ENCODE results near the gene PSMD13. TPM values are rescaled to one million over a fixed set of nuclear protein-coding genes. Genes with fewer than 3 reads are reported as not detected.

The PSMD13 gene
- polyA plus RNA-seq, 1 donor (not counting 4 experiments of a cell fraction or from before 2014, with no cell fraction given) = 184 TPM

DNA sequence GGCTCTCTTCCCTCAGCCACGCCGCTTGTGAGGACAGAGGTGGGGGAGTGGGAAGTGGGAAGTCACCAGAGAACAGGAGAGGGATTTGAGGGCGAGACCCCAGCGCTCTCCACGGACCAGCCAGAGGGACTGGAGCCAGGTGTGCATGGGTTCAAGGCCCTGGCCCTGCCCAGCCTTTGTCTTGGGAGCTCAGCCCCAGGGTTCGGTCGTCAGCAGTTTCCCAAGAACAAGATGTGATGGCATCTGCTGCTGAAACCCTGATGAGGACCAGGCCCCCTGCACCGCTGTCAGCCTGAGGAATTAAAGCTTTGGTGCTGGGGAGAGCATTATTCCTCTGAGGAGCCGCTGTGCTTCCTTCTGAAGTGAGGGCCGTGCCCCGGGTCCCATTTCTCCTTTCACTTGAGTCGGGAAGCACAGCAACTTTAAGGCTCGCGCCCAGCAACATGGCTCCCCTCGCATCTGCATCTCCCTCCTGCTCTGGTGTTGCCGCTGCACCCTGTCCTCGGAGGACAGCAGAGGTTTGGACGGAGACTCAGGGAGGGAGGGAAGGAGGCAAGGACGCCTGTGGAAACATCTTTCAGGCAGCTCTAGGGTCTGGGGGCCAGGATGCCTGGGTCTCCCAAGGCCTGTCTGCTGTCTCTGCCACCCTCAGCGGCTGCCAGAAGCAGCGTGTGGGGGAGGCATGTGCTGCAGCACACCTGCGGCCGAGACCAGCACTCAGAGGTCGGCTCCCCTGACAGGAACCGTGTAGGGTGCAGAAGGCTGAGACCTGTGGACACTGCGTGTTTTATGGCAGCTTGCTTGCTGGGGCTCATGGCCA lies 58.8 kb downstream of the PSMD13 start:
- Histone ChIP-seq H3K9me3 (ENCODE audit: control insufficient read depth, low read depth, low read length) (no peaks in the 10 kb centered on the region), H3K27me3 (ENCODE audit: control insufficient read depth, extremely low read depth, insufficient read depth, low read length) (peaks cover 20% of the 10 kb centered on the region), H3K27ac (ENCODE audit: control insufficient read depth, insufficient read depth, low read length) (no peak overlapping the region), H2AFZ (ENCODE audit: control insufficient read depth, low read length) (no peak overlapping the region), H3K4me1 (ENCODE audit: control insufficient read depth, extremely low read depth, insufficient read depth, low read length) (no peaks in the 10 kb centered on the region), H3K4me3 (ENCODE audit: control insufficient read depth in 2 of 3, extremely low read depth in 1 of 3, insufficient read depth in 2 of 3, low read depth in 1 of 3, low read length in 3 of 3) (no peak overlapping the region), H3K9ac (ENCODE audit: control insufficient read depth, extremely low read depth, insufficient read depth, low read length) (no peak overlapping the region), H3K79me2 (ENCODE audit: control insufficient read depth, insufficient read depth, low read length) (no peaks in the 10 kb centered on the region), H3K36me3 (ENCODE audit: control insufficient read depth in 2 of 2, extremely low read depth in 1 of 2, insufficient read depth in 2 of 2, low read length in 2 of 2) (no peaks in the 10 kb centered on the region), H3K4me2 (ENCODE audit: control insufficient read depth, extremely low read depth, insufficient read depth, low read depth, low read length) (no peak overlapping the region), H4K20me1 (ENCODE audit: control insufficient read depth, extremely low read depth, insufficient read depth, low read length) (no peaks in the 10 kb centered on the region), H3K9me1 (ENCODE audit: control insufficient read depth, extremely low read depth, insufficient read depth, low read length) (no peaks in the 10 kb centered on the region)
- TF ChIP-seq, protein P1, sequence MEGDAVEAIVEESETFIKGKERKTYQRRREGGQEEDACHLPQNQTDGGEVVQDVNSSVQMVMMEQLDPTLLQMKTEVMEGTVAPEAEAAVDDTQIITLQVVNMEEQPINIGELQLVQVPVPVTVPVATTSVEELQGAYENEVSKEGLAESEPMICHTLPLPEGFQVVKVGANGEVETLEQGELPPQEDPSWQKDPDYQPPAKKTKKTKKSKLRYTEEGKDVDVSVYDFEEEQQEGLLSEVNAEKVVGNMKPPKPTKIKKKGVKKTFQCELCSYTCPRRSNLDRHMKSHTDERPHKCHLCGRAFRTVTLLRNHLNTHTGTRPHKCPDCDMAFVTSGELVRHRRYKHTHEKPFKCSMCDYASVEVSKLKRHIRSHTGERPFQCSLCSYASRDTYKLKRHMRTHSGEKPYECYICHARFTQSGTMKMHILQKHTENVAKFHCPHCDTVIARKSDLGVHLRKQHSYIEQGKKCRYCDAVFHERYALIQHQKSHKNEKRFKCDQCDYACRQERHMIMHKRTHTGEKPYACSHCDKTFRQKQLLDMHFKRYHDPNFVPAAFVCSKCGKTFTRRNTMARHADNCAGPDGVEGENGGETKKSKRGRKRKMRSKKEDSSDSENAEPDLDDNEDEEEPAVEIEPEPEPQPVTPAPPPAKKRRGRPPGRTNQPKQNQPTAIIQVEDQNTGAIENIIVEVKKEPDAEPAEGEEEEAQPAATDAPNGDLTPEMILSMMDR (optimal IDR thresholded peaks at IDR 0.05 in 1 of 3, IDR thresholded peaks at IDR 0.05 in 1 of 3, conservative IDR thresholded peaks at IDR 0.05 in 1 of 3; ENCODE audit: extremely low read depth in 1 of 3, insufficient read depth in 2 of 3, low read length in 3 of 3) = no peak
- no peak for TF ChIP-seq EZH2 (IDR thresholded peaks at IDR 0.05; ENCODE audit: low read length)
- FAIRE-seq (no peak), DNase-seq (ENCODE audit: low read depth, low spot score) (no peak)
- dilution Hi-C loops (cut with MboI; ENCODE audit: extremely low pct_ligation_motif_present, low sequenced_read_pairs) = no loop called here

DNA sequence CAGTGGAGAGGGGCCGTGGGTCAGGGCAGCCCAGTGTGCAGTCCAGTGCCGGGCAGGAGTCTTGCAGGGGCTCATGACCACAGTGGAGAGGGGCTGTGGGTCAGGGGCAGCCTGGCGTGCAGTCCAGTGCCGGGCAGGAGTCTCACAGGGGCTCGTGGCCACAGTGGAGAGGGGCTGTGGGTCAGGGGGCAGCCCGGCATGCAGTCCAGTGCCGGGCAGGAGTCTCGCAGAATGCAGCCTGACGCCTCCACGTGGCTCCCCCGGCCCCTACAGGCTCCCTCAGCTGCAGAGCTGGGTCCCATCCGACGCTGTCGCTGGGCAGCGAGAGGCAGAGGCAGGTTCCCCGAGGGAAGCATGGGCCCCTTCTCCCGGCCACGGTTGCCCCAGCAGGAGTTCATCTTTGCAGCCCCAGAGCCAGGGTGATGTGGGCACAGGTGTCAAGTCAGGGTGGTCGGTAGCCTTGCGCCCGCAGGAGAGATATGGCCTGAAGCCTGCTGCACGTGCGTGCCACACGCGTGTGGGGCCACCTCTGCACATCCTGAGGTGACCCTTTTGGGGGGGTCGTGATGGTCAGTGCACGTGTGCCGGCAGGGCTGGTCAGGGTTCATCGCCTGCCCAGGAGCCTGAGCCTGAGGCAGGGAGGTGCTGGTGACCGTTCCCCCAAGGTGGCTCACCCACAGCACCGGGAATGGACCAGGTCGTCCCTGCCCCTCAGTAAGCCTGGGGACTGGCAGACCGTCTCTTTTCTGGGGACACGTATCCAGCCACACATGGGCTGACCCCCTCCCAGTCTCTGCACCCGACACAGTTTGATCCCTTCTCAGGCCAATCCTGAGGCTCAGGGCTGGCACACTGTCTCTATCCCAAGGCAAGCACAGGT lies 59.6 kb downstream of the PSMD13 start:
- Histone ChIP-seq H3K9me1 (ENCODE audit: control insufficient read depth, extremely low read depth, insufficient read depth, low read length) (no peaks in the 10 kb centered on the region), H4K20me1 (ENCODE audit: control insufficient read depth, extremely low read depth, insufficient read depth, low read length) (no peaks in the 10 kb centered on the region), H3K9me3 (ENCODE audit: control insufficient read depth, low read depth, low read length) (no peaks in the 10 kb centered on the region), H3K4me1 (ENCODE audit: control insufficient read depth, extremely low read depth, insufficient read depth, low read length) (no peaks in the 10 kb centered on the region), H3K36me3 (ENCODE audit: control insufficient read depth in 2 of 2, extremely low read depth in 1 of 2, insufficient read depth in 2 of 2, low read length in 2 of 2) (no peaks in the 10 kb centered on the region), H3K4me3 (ENCODE audit: control insufficient read depth in 2 of 3, extremely low read depth in 1 of 3, insufficient read depth in 2 of 3, low read depth in 1 of 3, low read length in 3 of 3) (no peak overlapping the region), H3K27me3 (ENCODE audit: control insufficient read depth, extremely low read depth, insufficient read depth, low read length) (peaks cover 23% of the 10 kb centered on the region), H2AFZ (ENCODE audit: control insufficient read depth, low read length) (no peak overlapping the region), H3K9ac (ENCODE audit: control insufficient read depth, extremely low read depth, insufficient read depth, low read length) (no peak overlapping the region), H3K79me2 (ENCODE audit: control insufficient read depth, insufficient read depth, low read length) (no peaks in the 10 kb centered on the region), H3K4me2 (ENCODE audit: control insufficient read depth, extremely low read depth, insufficient read depth, low read depth, low read length) (no peak overlapping the region), H3K27ac (ENCODE audit: control insufficient read depth, insufficient read depth, low read length) (no peak overlapping the region)
- dilution Hi-C loops (cut with MboI; ENCODE audit: extremely low pct_ligation_motif_present, low sequenced_read_pairs) = no loop called here
- DNase-seq (ENCODE audit: low read depth, low spot score) = no peak
- FAIRE-seq = no peak
- TF ChIP-seq EZH2 (IDR thresholded peaks at IDR 0.05; ENCODE audit: low read length) = no peak
- TF ChIP-seq, protein P1 (optimal IDR thresholded peaks at IDR 0.05 in 1 of 3, IDR thresholded peaks at IDR 0.05 in 1 of 3, conservative IDR thresholded peaks at IDR 0.05 in 1 of 3; ENCODE audit: extremely low read depth in 1 of 3, insufficient read depth in 2 of 3, low read length in 3 of 3) = no peak

Data from keratinocyte (primary cell).